ENCODE results near the gene IRF8. TPM values are rescaled to one million over a fixed set of nuclear protein-coding genes. Genes with fewer than 3 reads are reported as not detected.

IRF8 gene
- total and polyA plus RNA-seq, 2 donors from 2014 or later = 2.9 to 33.3 TPM

GRCh38 chr16:85952197-85952596, 53.2 kb downstream of the IRF8 start:
- H3K4me1 ChIP-seq (ENCODE audit: control insufficient read depth in 2 of 3, insufficient read depth in 2 of 3, low read depth in 1 of 3, low read length in 3 of 3) = no peaks in the 10 kb centered on the region
- no peak overlapping the region for H3K27ac ChIP-seq (ENCODE audit: low read depth in 2 of 2, low read length in 2 of 2)
- H3K36me3 ChIP-seq (ENCODE audit: control insufficient read depth in 2 of 3, insufficient read depth in 3 of 3, low read length in 3 of 3) = no peaks in the 10 kb centered on the region
- no peak for FAIRE-seq
- no peak for TF ChIP-seq CTCF (IDR thresholded peaks at IDR 0.05; ENCODE audit: borderline replicate concordance, extremely low read depth, insufficient read depth)
- H3K27me3 ChIP-seq (ENCODE audit: control insufficient read depth, insufficient read depth, low read length) = no peaks in the 10 kb centered on the region
- no peak overlapping the region for H3K9ac ChIP-seq (ENCODE audit: low read length in 3 of 3)
- H3K9me3 ChIP-seq (ENCODE audit: control insufficient read depth in 2 of 3, insufficient read depth in 1 of 3, low read length in 3 of 3) = no peaks in the 10 kb centered on the region
- intact Hi-C loops (cut with DNase I) = no loop called here
- DNase-seq = no peak
- no peak overlapping the region for H3K4me3 ChIP-seq (ENCODE audit: low read length in 3 of 3)

- intact Hi-C loops (cut with DNase I) = no loop called here
- Histone ChIP-seq H3K4me3 (ENCODE audit: low read length in 3 of 3) (no peak overlapping the region), H3K4me1 (ENCODE audit: control insufficient read depth in 2 of 3, insufficient read depth in 2 of 3, low read depth in 1 of 3, low read length in 3 of 3) (no peaks in the 10 kb centered on the region), H3K27me3 (ENCODE audit: control insufficient read depth, insufficient read depth, low read length) (no peaks in the 10 kb centered on the region), H3K9ac (ENCODE audit: low read length in 3 of 3) (no peak overlapping the region), H3K9me3 (ENCODE audit: control insufficient read depth in 2 of 3, insufficient read depth in 1 of 3, low read length in 3 of 3) (no peaks in the 10 kb centered on the region), H3K27ac (ENCODE audit: low read depth in 2 of 2, low read length in 2 of 2) (no peak overlapping the region), H3K36me3 (ENCODE audit: control insufficient read depth in 2 of 3, insufficient read depth in 3 of 3, low read length in 3 of 3) (no peaks in the 10 kb centered on the region)
- no peak for TF ChIP-seq CTCF (IDR thresholded peaks at IDR 0.05; ENCODE audit: borderline replicate concordance, extremely low read depth, insufficient read depth)
- DNase-seq = no peak
- FAIRE-seq = no peak
Observed at GRCh38 chr16:85952811-85953210, 53.8 kb downstream of the IRF8 start.

- intact Hi-C loops (cut with DNase I) = no loop called here
- FAIRE-seq (no peak), DNase-seq (no peak)
- Histone ChIP-seq H3K9ac (ENCODE audit: low read length in 3 of 3) (no peak overlapping the region), H3K36me3 (ENCODE audit: control insufficient read depth in 2 of 3, insufficient read depth in 3 of 3, low read length in 3 of 3) (no peaks in the 10 kb centered on the region), H3K4me1 (ENCODE audit: control insufficient read depth in 2 of 3, insufficient read depth in 2 of 3, low read depth in 1 of 3, low read length in 3 of 3) (no peaks in the 10 kb centered on the region), H3K27me3 (ENCODE audit: control insufficient read depth, insufficient read depth, low read length) (no peaks in the 10 kb centered on the region), H3K4me3 (ENCODE audit: low read length in 3 of 3) (no peak overlapping the region), H3K27ac (ENCODE audit: low read depth in 2 of 2, low read length in 2 of 2) (no peak overlapping the region), H3K9me3 (ENCODE audit: control insufficient read depth in 2 of 3, insufficient read depth in 1 of 3, low read length in 3 of 3) (no peaks in the 10 kb centered on the region)
- no peak for TF ChIP-seq CTCF (IDR thresholded peaks at IDR 0.05; ENCODE audit: borderline replicate concordance, extremely low read depth, insufficient read depth)
Observed at GRCh38 chr16:85954927-85955519, 56.1 kb downstream of the IRF8 start.

- no peak for DNase-seq
- TF ChIP-seq CTCF (IDR thresholded peaks at IDR 0.05; ENCODE audit: borderline replicate concordance, extremely low read depth, insufficient read depth) = no peak
- intact Hi-C loops (cut with DNase I) = no loop called here
- Histone ChIP-seq H3K9me3 (ENCODE audit: control insufficient read depth in 2 of 3, insufficient read depth in 1 of 3, low read length in 3 of 3) (no peaks in the 10 kb centered on the region), H3K4me1 (ENCODE audit: control insufficient read depth in 2 of 3, insufficient read depth in 2 of 3, low read depth in 1 of 3, low read length in 3 of 3) (no peaks in the 10 kb centered on the region), H3K36me3 (ENCODE audit: control insufficient read depth in 2 of 3, insufficient read depth in 3 of 3, low read length in 3 of 3) (no peaks in the 10 kb centered on the region), H3K9ac (ENCODE audit: low read length in 3 of 3) (no peak overlapping the region), H3K27me3 (ENCODE audit: control insufficient read depth, insufficient read depth, low read length) (no peaks in the 10 kb centered on the region), H3K27ac (ENCODE audit: low read depth in 2 of 2, low read length in 2 of 2) (no peak overlapping the region), H3K4me3 (ENCODE audit: low read length in 3 of 3) (no peak overlapping the region)
- FAIRE-seq = no peak
Observed at GRCh38 chr16:85955566-85955965, 56.6 kb downstream of the IRF8 start.

All from kidney (tissue), 14 donors.